ENCODE results near the gene CACNA1C.

The CACNA1C gene

GRCh38 chr12:2150833-2151232, 98.0 kb downstream of the CACNA1C start:
- no peaks in the 10 kb centered on the region for H3K4me1 ChIP-seq (ENCODE audit: control insufficient read depth, low read length)
- H4K20me1 ChIP-seq (ENCODE audit: control insufficient read depth, insufficient read depth, low read depth, low read length), result no peaks in the 10 kb centered on the region
- no peaks in the 10 kb centered on the region for H3K79me2 ChIP-seq (ENCODE audit: control insufficient read depth, low read length)
- no peaks in the 10 kb centered on the region for H3F3A ChIP-seq (ENCODE audit: control insufficient read depth, insufficient read depth)
- no peak overlapping the region for H3K4me2 ChIP-seq (ENCODE audit: low read length)
- H3K27ac ChIP-seq (ENCODE audit: low read depth, low read length), result no peak overlapping the region
- no peak overlapping the region for H3K4me3 ChIP-seq (ENCODE audit: low read length)
- TF ChIP-seq, protein P1, sequence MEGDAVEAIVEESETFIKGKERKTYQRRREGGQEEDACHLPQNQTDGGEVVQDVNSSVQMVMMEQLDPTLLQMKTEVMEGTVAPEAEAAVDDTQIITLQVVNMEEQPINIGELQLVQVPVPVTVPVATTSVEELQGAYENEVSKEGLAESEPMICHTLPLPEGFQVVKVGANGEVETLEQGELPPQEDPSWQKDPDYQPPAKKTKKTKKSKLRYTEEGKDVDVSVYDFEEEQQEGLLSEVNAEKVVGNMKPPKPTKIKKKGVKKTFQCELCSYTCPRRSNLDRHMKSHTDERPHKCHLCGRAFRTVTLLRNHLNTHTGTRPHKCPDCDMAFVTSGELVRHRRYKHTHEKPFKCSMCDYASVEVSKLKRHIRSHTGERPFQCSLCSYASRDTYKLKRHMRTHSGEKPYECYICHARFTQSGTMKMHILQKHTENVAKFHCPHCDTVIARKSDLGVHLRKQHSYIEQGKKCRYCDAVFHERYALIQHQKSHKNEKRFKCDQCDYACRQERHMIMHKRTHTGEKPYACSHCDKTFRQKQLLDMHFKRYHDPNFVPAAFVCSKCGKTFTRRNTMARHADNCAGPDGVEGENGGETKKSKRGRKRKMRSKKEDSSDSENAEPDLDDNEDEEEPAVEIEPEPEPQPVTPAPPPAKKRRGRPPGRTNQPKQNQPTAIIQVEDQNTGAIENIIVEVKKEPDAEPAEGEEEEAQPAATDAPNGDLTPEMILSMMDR (IDR thresholded peaks at IDR 0.05; ENCODE audit: low read depth, low read length, poor library complexity, severe bottlenecking), result no peak
- TF ChIP-seq EZH2phosphoT487 (IDR thresholded peaks at IDR 0.05; ENCODE audit: borderline replicate concordance, low read length), result no peak
- peaks cover 15% of the 10 kb centered on the region for H3K27me3 ChIP-seq (ENCODE audit: control insufficient read depth, low read length)
- H3K36me3 ChIP-seq (ENCODE audit: control insufficient read depth, low read length), result no peaks in the 10 kb centered on the region
- H3K9me2 ChIP-seq (replicated peaks; ENCODE audit: control insufficient read depth, low read length), result no peaks in the 10 kb centered on the region
- H3K9me3 ChIP-seq (ENCODE audit: control insufficient read depth, insufficient read depth, low read length), result no peaks in the 10 kb centered on the region

GRCh38 chr12:2151391-2151790, 98.6 kb downstream of the CACNA1C start:
- no peaks in the 10 kb centered on the region for H4K20me1 ChIP-seq (ENCODE audit: control insufficient read depth, insufficient read depth, low read depth, low read length)
- H3K9me2 ChIP-seq (replicated peaks; ENCODE audit: control insufficient read depth, low read length), result no peaks in the 10 kb centered on the region
- H3K4me3 ChIP-seq (ENCODE audit: low read length), result no peak overlapping the region
- no peaks in the 10 kb centered on the region for H3K79me2 ChIP-seq (ENCODE audit: control insufficient read depth, low read length)
- TF ChIP-seq EZH2phosphoT487 (IDR thresholded peaks at IDR 0.05; ENCODE audit: borderline replicate concordance, low read length), result no peak
- TF ChIP-seq, protein P1 (IDR thresholded peaks at IDR 0.05; ENCODE audit: low read depth, low read length, poor library complexity, severe bottlenecking), result no peak
- no peaks in the 10 kb centered on the region for H3K36me3 ChIP-seq (ENCODE audit: control insufficient read depth, low read length)
- H3K27me3 ChIP-seq (ENCODE audit: control insufficient read depth, low read length), result peaks cover 10% of the 10 kb centered on the region
- no peaks in the 10 kb centered on the region for H3K4me1 ChIP-seq (ENCODE audit: control insufficient read depth, low read length)
- H3K9me3 ChIP-seq (ENCODE audit: control insufficient read depth, insufficient read depth, low read length), result no peaks in the 10 kb centered on the region
- H3K27ac ChIP-seq (ENCODE audit: low read depth, low read length), result no peak overlapping the region
- no peak overlapping the region for H3K4me2 ChIP-seq (ENCODE audit: low read length)
- no peaks in the 10 kb centered on the region for H3F3A ChIP-seq (ENCODE audit: control insufficient read depth, insufficient read depth)

- H3K36me3 ChIP-seq (ENCODE audit: control insufficient read depth, low read length), result no peaks in the 10 kb centered on the region
- H3K27me3 ChIP-seq (ENCODE audit: control insufficient read depth, low read length), result 0 out of 2 replicates have a peak, but pooled peaks cover 5% of the 10 kb centered on the region
- H3F3A ChIP-seq (ENCODE audit: control insufficient read depth, insufficient read depth), result no peaks in the 10 kb centered on the region
- no peaks in the 10 kb centered on the region for H3K9me3 ChIP-seq (ENCODE audit: control insufficient read depth, insufficient read depth, low read length)
- no peaks in the 10 kb centered on the region for H3K79me2 ChIP-seq (ENCODE audit: control insufficient read depth, low read length)
- no peaks in the 10 kb centered on the region for H4K20me1 ChIP-seq (ENCODE audit: control insufficient read depth, insufficient read depth, low read depth, low read length)
- H3K4me2 ChIP-seq (ENCODE audit: low read length), result no peak overlapping the region
- TF ChIP-seq EZH2phosphoT487 (IDR thresholded peaks at IDR 0.05; ENCODE audit: borderline replicate concordance, low read length), result no peak
- TF ChIP-seq, protein P1 (IDR thresholded peaks at IDR 0.05; ENCODE audit: low read depth, low read length, poor library complexity, severe bottlenecking), result no peak
- H3K4me3 ChIP-seq (ENCODE audit: low read length), result no peak overlapping the region
- no peaks in the 10 kb centered on the region for H3K4me1 ChIP-seq (ENCODE audit: control insufficient read depth, low read length)
- H3K27ac ChIP-seq (ENCODE audit: low read depth, low read length), result no peak overlapping the region
- no peaks in the 10 kb centered on the region for H3K9me2 ChIP-seq (replicated peaks; ENCODE audit: control insufficient read depth, low read length)
Observed at GRCh38 chr12:2152134-2152533, 99.3 kb downstream of the CACNA1C start.

Measured in DOHH2 (cell line).